Thyroid gland (tissue), 4 donors: ENCODE data around the gene C1R. TPM values are rescaled to one million over a fixed set of nuclear protein-coding genes. Genes with fewer than 3 reads are reported as not detected.

Experiments used
- DNase-seq, 2 donors: peaks; one replicate each; pipeline ENCODE4 v3.0.0-alpha.2; 2019
- H3K27ac ChIP-seq, 3 donors: fragments of 200-600 bp; sonication (generic); 1 replicate in 2 of 3; 2 replicates in 1 of 3; pipeline ENCODE4 v1.5.1; 2016 to 2019; ENCODE audit warnings: mild to moderate bottlenecking in 1 of 3, moderate library complexity in 1 of 3
- H3K27me3 ChIP-seq: fragments of 200-600 bp; sonication (generic); one replicate; pipeline ENCODE4 v1.5.1; 2019
- H3K36me3 ChIP-seq, 2 donors: fragments of 200-600 bp; sonication (generic); one replicate each; pipeline ENCODE4 v1.5.1; 2016 to 2019
- H3K4me1 ChIP-seq, 2 donors: fragments of 200-600 bp; sonication (generic); one replicate each; pipeline ENCODE4 v1.5.1; 2017 to 2019
- H3K4me3 ChIP-seq, 3 donors: fragments of 200-600 bp; sonication (generic); replicated peaks in 1 of 3; 1 replicate in 2 of 3; 2 replicates in 1 of 3; pipeline ENCODE4 v1.5.1; 2016; ENCODE audit warnings: mild to moderate bottlenecking in 1 of 3
- H3K9me3 ChIP-seq: fragments of 200-600 bp; sonication (generic); one replicate; pipeline ENCODE4 v1.5.1; 2017
- CTCF ChIP-seq, 6 experiments: fragments of 200-600 bp in 3 of 6; fragments of 450-650 bp in 3 of 6; sonication (generic) in 3 of 6; IDR thresholded peaks; one replicate each; pipeline ENCODE4 v1.5.1; 2016 to 2019; ENCODE audit warnings: antibody characterized with exemption in 6 of 6, mild to moderate bottlenecking in 2 of 6, inconsistent platforms in 1 of 6, moderate library complexity in 1 of 6
- POLR2A ChIP-seq, 2 donors: fragments of 450-650 bp; IDR thresholded peaks; one replicate each; pipeline ENCODE4 v1.6.1; 2017; ENCODE audit warnings: antibody characterized with exemption in 2 of 2, mild to moderate bottlenecking in 2 of 2, moderate library complexity in 1 of 2
- WGBS, 2 donors: methylation state at CpG; one replicate each; pipeline ENCODE4 v1.1.5; 2017; 5-methylcytosine and 5-hydroxymethylcytosine counted together
- intact Hi-C: fragments of 100-400 bp; cut with DNase I; formaldehyde crosslinking; loops from one replicate; pipeline ENCODE4 v1.15.1; 2023
- total RNA-seq, 4 donors: library from RNA; depleted of rRNA; stranded (reverse); fragments of >200 nt; gene quantifications; one replicate each; pipeline ENCODE4 v1.2.3, GENCODE V29; 2016

Gene C1R
- total RNA-seq, 4 donors from 2014 or later, result 132 to 545 (median 312) TPM

GRCh38 chr12:7061138-7061537 lies 31.1 kb downstream of the C1R start:
- TF ChIP-seq CTCF (IDR thresholded peaks at IDR 0.05) (no peak), POLR2A (IDR thresholded peaks at IDR 0.05) (no peak)
- Histone ChIP-seq H3K36me3 (no peaks in the 10 kb centered on the region), H3K4me3 (peak overlapping the region in 1 of 3 donors; percentile 12), H3K4me1 (peaks cover 0 to 15% of the 10 kb centered on the region in 2 donors), H3K27me3 (no peaks in the 10 kb centered on the region), H3K9me3 (no peaks in the 10 kb centered on the region), H3K27ac (peak overlapping the region; percentile 63 to 72 (median 67))
- DNase-seq, result no peak
- intact Hi-C loops, result loop anchor here (5.0 kb wide), 1 partner anchor 41 kb away; no protein-coding TSS in a partner anchor
- 69 to 78% methylated on average over 13 of the region's 13 CpGs for WGBS, 2 donors

DNA sequence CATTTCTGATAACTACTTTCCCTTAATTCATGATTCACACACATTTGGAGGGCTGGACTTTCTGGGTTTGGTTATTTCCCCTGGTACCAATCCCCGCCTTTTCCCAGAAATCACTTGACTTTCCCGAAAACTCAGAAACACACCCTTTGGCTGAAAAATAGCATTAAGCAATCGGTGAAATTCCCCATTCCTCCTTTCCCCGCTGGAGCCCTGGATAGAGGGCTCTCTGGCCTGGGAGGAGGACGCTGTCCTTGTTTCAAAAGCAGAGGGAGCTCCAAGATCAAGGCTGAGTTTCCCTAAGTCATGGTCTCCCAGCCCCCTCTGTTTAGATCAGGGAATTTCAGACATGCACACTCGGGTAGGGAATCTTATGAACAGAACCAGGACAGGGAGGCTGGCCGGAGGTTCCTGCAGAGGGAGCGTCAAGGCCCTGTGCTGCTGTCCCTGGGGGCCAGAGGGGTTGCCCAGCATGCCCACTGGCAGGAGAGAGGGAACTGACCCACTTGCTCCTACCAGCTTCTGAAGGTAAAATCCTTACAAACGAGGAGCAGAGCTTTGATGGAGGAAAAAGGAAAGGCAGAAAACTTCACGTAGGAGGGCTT lies 31.8 kb downstream of the C1R start, which contains the start of gene C1S:
Gene C1S, plus strand, starts transcription at position 366 of the 602 bp plus-strand sequence. CDS start 1,195 bp downstream, outside the sequence.
- peak within 1 kb of the TSS; percentile 63 to 72 (median 67) for H3K27ac ChIP-seq
- peaks cover 0 to 15% of the 10 kb centered on the region in 2 donors for H3K4me1 ChIP-seq
- WGBS, 2 donors, result 32 to 46% methylated on average over 10 of the region's 10 CpGs
- TF ChIP-seq POLR2A (IDR thresholded peaks at IDR 0.05) (peak in 1 of 2 donors; percentile 35), CTCF (IDR thresholded peaks at IDR 0.05) (peak in 5 of 6 experiments; percentile 46 to 92 (median 81))
- DNase-seq, result peak; percentile 52 to 61
- peak within 1 kb of the TSS in 1 of 3 donors; percentile 12 for H3K4me3 ChIP-seq
- no peaks in the 10 kb centered on the region for H3K9me3 ChIP-seq
- intact Hi-C loops, result loop anchor here (5.0 kb wide), 1 partner anchor 42 kb away; no protein-coding TSS in a partner anchor
- no peaks in the 10 kb centered on the region for H3K27me3 ChIP-seq
- H3K36me3 ChIP-seq, result no peaks in the 10 kb centered on the region

GRCh38 chr12:7059780-7060179 lies 32.5 kb downstream of the C1R start:
- Histone ChIP-seq H3K9me3 (no peaks in the 10 kb centered on the region), H3K4me3 (no peak overlapping the region), H3K36me3 (no peaks in the 10 kb centered on the region), H3K27me3 (no peaks in the 10 kb centered on the region), H3K27ac (peak overlapping the region in 1 of 3 donors; percentile 37), H3K4me1 (peaks cover 0 to 15% of the 10 kb centered on the region in 2 donors)
- no peak for DNase-seq
- TF ChIP-seq POLR2A (IDR thresholded peaks at IDR 0.05) (no peak), CTCF (IDR thresholded peaks at IDR 0.05) (no peak)
- intact Hi-C loops, result loop anchor here (5.0 kb wide), 2 partner anchors 33 to 43 kb away; partner anchors contain the start of gene C1R
- 90 to 97% methylated on average over 4 of the region's 4 CpGs for WGBS, 2 donors

GRCh38 chr12:7058850-7059395 lies 33.3 kb downstream of the C1R start:
- no peak overlapping the region for H3K27ac ChIP-seq
- intact Hi-C loops, result loop anchor here (5.0 kb wide), 1 partner anchor 33 kb away; the partner anchor contains the start of gene C1R
- WGBS, 2 donors, result 88 to 97% methylated on average over 9 of the region's 9 CpGs
- H3K4me3 ChIP-seq, result no peak overlapping the region
- TF ChIP-seq CTCF (IDR thresholded peaks at IDR 0.05) (no peak), POLR2A (IDR thresholded peaks at IDR 0.05) (no peak)
- H3K4me1 ChIP-seq, result peaks cover 0 to 15% of the 10 kb centered on the region in 2 donors
- H3K9me3 ChIP-seq, result no peaks in the 10 kb centered on the region
- DNase-seq, result no peak
- no peaks in the 10 kb centered on the region for H3K36me3 ChIP-seq
- H3K27me3 ChIP-seq, result no peaks in the 10 kb centered on the region
